Dedifferentiated amniotic fluid mesenchymal stem cell (primary cell): ENCODE measurements around the gene CACNA1C.

Source experiments
- DNase-seq: peaks from one replicate; pipeline ENCODE4 v3.0.0-alpha.2; 2016; ENCODE audit errors: extremely low spot score

Gene CACNA1C

DNA sequence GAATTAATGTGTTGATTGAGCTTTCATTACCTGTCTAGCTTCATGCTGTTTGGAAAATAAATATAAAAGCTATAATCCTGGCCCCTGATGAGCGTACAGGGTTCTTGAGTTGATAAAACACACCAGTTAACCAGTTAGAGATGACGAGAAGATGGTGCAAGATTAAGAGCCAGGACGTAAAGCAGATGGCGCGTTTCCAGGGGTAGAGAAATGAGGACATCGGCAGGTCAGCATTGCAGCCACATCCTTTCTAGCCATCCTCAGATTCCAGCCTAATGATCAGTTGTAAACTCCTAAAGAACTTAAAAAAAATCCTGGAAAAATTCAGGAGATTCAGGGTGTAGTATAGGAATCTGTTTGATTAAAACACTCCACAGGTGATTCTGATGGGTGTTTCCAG lies 203.7 kb downstream of the CACNA1C start:
- no peak for DNase-seq

GRCh38 chr12:2256915-2257314 lies 204.1 kb downstream of the CACNA1C start:
- no peak for DNase-seq

DNA sequence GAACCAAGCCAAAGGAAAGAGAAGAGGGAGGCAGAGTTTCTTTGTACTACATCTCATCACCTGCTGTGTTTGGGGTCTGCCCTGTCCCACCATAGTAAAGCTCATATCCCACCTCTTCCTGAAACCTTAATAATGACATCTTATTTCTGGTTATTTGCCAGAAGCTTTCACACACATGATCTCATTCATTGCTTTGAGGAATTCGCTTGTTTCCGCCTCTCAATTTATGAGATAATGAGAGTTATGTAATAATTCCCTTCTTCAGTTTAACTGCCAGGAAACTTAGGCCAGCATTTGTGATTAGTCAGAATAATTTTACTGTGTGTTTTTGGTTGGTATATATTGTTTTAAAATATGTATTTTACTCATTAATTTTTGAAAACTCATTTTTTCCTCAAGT lies 205.2 kb downstream of the CACNA1C start:
- no peak for DNase-seq

DNA sequence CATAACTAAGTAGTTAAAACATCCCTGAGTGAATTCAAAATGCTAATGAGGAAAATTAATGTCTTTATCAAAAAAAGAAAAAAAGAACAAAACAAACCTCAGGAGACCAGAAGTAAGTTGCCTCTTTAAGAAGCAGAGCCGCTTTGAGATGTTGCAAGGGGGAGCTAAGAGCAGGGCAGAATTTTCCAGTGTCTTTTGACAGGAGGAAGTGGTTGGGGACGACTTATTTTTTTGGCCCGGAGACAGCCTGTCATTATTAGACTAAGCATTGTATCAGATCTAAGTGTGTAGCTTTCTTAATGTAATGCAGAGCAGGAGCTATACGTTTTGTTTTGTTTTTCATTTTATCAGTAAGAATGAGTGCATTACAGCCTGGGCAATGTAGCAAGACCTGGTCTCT lies 206.6 kb downstream of the CACNA1C start:
- no peak for DNase-seq

- no peak for DNase-seq
These were observed 207.7 kb downstream of the CACNA1C start for GRCh38 chr12:2260441-2260840.

- DNase-seq, result no peak
These were observed 208.9 kb downstream of the CACNA1C start for GRCh38 chr12:2261708-2262107.

DNA sequence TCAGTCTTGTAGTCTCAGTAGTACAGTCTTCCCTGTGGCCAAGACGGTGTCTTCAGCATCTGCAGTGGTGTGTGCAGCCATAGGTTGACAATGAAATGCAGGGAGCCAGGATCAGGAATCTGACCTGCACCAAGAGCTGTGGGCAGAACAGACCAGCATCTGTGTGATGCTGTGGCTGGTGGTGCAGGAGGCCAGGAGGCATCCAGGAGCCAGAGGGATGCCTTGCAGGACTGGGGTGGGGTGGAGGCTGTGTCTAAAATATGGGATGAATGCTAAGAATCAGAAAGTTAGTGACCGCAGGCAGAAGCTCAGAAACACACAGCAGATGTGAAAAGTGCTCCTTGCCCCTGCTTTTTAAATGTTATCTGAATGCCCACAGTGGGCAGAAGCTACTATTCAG lies 209.7 kb downstream of the CACNA1C start:
- DNase-seq, result no peak

- no peak for DNase-seq
These were observed 211.1 kb downstream of the CACNA1C start for GRCh38 chr12:2263901-2264300.

GRCh38 chr12:2264651-2265232 lies 212.0 kb downstream of the CACNA1C start:
- peak; percentile 91 for DNase-seq

DNA sequence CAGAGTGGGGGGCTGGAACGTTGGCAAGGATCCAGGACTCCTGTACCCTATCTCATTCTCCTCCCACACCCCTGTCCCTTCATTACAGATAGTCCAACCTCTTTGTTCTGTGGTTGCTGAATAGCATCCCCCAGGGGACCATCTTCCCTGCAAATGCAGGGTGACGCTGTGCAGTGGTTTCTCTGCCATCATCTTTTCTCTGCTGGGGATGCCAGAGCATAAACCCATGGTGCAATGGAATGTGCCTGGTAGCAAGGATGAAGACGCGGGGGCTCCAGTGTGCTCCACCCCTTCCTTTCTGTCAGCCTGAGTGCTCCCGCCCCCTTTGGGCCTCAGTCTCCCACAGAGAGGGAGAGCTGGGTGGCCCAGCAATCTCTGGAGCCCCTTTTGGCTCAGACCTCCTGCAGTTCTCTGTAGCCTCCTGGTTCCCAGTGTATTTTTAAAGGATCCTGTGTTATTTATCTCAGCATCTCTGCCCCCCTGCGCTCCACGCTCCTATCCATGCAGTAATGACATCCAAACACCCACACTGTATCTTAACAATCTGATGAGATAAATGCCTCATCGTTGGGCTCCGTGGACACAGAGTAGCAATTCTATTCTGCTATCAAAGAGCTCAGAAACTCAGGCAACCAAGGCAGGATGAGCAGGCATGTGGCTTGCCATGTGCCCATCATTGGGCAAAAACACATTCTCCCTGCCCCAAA lies 212.8 kb downstream of the CACNA1C start:
- no peak for DNase-seq

DNA sequence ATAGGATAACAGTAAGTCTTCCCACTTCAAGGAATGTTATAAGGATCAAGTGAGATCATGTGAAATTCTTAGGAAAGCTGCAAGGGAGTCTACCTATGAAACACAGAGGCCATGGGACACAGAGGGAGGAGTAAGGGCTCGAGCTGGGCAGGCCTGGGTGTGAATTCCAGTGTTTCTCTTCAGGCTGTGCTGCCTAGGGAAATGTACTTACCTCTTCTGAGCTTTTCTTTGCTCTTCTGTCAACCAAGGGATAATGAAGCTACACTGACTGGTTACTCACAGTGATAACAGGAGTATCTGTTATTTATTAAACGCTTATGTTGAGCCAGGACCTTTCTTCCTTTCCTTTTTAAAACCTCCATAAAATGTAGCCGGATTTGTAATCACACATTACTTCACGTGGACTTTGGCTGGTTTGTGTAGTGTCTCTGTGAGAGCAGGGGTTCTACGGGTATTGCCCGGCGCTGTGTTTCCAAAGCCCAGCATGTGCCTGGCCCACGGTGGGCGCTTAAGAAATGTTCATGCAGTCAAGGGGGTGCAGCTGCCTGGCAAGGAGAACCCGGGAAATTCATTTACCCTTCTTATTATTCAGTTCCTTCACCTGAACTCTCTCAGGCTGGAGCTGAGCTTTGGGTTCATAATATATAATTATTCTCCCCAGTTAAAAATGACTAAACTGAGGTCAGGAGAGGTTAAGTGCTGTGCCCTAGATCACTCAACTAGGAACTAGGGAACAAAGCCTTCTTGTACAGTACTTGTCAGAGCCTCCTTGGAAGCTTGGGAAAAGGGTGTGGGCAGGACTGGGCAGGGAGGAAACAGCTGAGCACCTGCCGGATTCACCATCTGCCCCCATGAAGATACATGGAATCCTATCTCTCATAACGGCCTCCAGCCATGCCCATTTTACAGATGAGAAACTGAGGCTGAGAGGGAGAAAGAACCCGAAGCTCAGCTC lies 214.2 kb downstream of the CACNA1C start:
- no peak for DNase-seq

- DNase-seq, result peak; percentile 78
These were observed 215.1 kb downstream of the CACNA1C start for GRCh38 chr12:2267703-2268470.

- DNase-seq, result peak; percentile 93
These were observed 215.9 kb downstream of the CACNA1C start for GRCh38 chr12:2268471-2269286.

GRCh38 chr12:2270846-2271245 lies 218.1 kb downstream of the CACNA1C start:
- DNase-seq, result no peak

GRCh38 chr12:2271961-2272360 lies 219.2 kb downstream of the CACNA1C start:
- no peak for DNase-seq

- peak; percentile 49 for DNase-seq
These were observed 220.5 kb downstream of the CACNA1C start for GRCh38 chr12:2273288-2273687.

DNA sequence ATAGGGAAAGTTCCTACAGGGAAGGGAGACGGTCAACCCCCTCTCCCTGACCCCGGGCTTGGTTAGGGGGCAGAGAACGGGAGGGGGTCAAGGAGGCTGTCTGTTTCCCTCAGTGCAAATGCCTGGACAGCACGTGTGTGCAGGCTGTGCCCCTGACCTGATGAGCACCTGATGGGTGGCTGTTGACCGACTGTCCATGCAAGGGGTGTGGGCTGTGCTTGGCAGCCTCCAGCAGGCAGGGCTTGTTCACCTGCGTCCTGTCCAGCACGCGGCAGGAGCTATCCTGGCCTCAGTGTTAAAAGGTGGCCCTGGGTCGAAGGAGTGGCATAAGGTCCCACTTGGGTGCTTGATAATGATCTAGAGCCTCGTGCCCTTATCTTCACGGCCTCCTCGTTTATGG lies 221.0 kb downstream of the CACNA1C start:
- no peak for DNase-seq

- no peak for DNase-seq
These were observed 221.9 kb downstream of the CACNA1C start for GRCh38 chr12:2274733-2275132.

GRCh38 chr12:2276288-2277033 lies 223.7 kb downstream of the CACNA1C start:
- no peak for DNase-seq

- no peak for DNase-seq
These were observed 224.8 kb downstream of the CACNA1C start for GRCh38 chr12:2277492-2278155.
